C1 segment of cervical spinal cord (tissue), 14 donors: ENCODE measurements around the gene KDM4C.
A peak's percentile ranks its signal among the peaks of the same experiment; 100 is the strongest.

ENCODE experiments used
- DNase-seq, 14 donors: peaks; one replicate each; lab custom pipeline; 2025; lab: John Stamatoyannopoulos, UW

The KDM4C gene

GRCh38 chr9:7094576-7094975, 336.8 kb downstream of the KDM4C start:
- no peak for DNase-seq

- no peak for DNase-seq
Observed at GRCh38 chr9:7095058-7095457, 337.3 kb downstream of the KDM4C start.

- DNase-seq, result no peak
Observed at GRCh38 chr9:7097040-7097715, 339.4 kb downstream of the KDM4C start.

- DNase-seq, result no peak
Observed at GRCh38 chr9:7097785-7098752, 340.3 kb downstream of the KDM4C start.

GRCh38 chr9:7103367-7103766, 345.6 kb downstream of the KDM4C start:
- DNase-seq, result no peak

GRCh38 chr9:7103771-7104170, 346.0 kb downstream of the KDM4C start:
- no peak for DNase-seq

- no peak for DNase-seq
Observed at GRCh38 chr9:7104625-7105024, 346.9 kb downstream of the KDM4C start.

- no peak for DNase-seq
Observed at GRCh38 chr9:7105095-7105494, 347.3 kb downstream of the KDM4C start.

GRCh38 chr9:7108936-7109335, 351.2 kb downstream of the KDM4C start:
- no peak for DNase-seq

GRCh38 chr9:7111413-7111812, 353.6 kb downstream of the KDM4C start:
- no peak for DNase-seq

GRCh38 chr9:7115606-7116005, 357.8 kb downstream of the KDM4C start:
- peak in 1 of 14 donors; percentile 29 for DNase-seq

- peak in 1 of 14 donors; percentile 34 for DNase-seq
Observed at GRCh38 chr9:7117676-7118561, 360.1 kb downstream of the KDM4C start.

GRCh38 chr9:7118633-7119032, 360.9 kb downstream of the KDM4C start:
- DNase-seq, result no peak

- peak in 1 of 14 donors; percentile 31 for DNase-seq
Observed at GRCh38 chr9:7119612-7120011, 361.8 kb downstream of the KDM4C start.

- DNase-seq, result no peak
Observed at GRCh38 chr9:7121055-7121454, 363.3 kb downstream of the KDM4C start.

GRCh38 chr9:7121664-7122063, 363.9 kb downstream of the KDM4C start:
- DNase-seq, result no peak

GRCh38 chr9:7123743-7124142, 366.0 kb downstream of the KDM4C start:
- DNase-seq, result no peak

GRCh38 chr9:7125231-7125630, 367.5 kb downstream of the KDM4C start:
- no peak for DNase-seq

GRCh38 chr9:7129391-7129790, 371.6 kb downstream of the KDM4C start:
- no peak for DNase-seq

GRCh38 chr9:7130266-7130820, 372.6 kb downstream of the KDM4C start:
- DNase-seq, result no peak

GRCh38 chr9:7132605-7133004, 374.8 kb downstream of the KDM4C start:
- DNase-seq, result no peak
